ENCODE measurements around the gene SEMA3F. TPM values are rescaled to one million over a fixed set of nuclear protein-coding genes. Genes with fewer than 3 reads are reported as not detected.

Gene SEMA3F
- total RNA-seq, 1 donor from 2014 or later = 78.1 TPM

- no peaks in the 10 kb centered on the region for H3K9me3 ChIP-seq
- intact Hi-C loops (cut with DNase I) = no loop called here
- H3K4me1 ChIP-seq = peaks cover 51% of the 10 kb centered on the region
- peak overlapping the region; percentile 86 for H3K27ac ChIP-seq
- H3K27me3 ChIP-seq = no peaks in the 10 kb centered on the region
- H3K36me3 ChIP-seq = peaks cover 0 to 24% of the 10 kb centered on the region in 2 donors
- no peak for DNase-seq (ENCODE audit: extremely low spot score in 2 of 2)
- no peak overlapping the region for H3K4me3 ChIP-seq
- TF ChIP-seq POLR2A (IDR thresholded peaks at IDR 0.05) (no peak), CTCF (IDR thresholded peaks at IDR 0.05) (no peak), POLR2AphosphoS5 (IDR thresholded peaks at IDR 0.05; ENCODE audit: insufficient read depth in 1 of 2, low read depth in 1 of 2) (no peak)
These were observed 17.6 kb downstream of the SEMA3F start for GRCh38 chr3:50172626-50173220.

GRCh38 chr3:50173685-50174516, 18.8 kb downstream of the SEMA3F start:
- no peak for DNase-seq (ENCODE audit: extremely low spot score in 2 of 2)
- Histone ChIP-seq H3K27me3 (no peaks in the 10 kb centered on the region), H3K9me3 (no peaks in the 10 kb centered on the region), H3K27ac (no peak overlapping the region), H3K36me3 (peaks cover 0 to 24% of the 10 kb centered on the region in 2 donors), H3K4me1 (peaks cover 39% of the 10 kb centered on the region), H3K4me3 (no peak overlapping the region)
- TF ChIP-seq CTCF (IDR thresholded peaks at IDR 0.05) (no peak), POLR2A (IDR thresholded peaks at IDR 0.05) (no peak), POLR2AphosphoS5 (IDR thresholded peaks at IDR 0.05; ENCODE audit: insufficient read depth in 1 of 2, low read depth in 1 of 2) (no peak)
- intact Hi-C loops (cut with DNase I) = no loop called here

GRCh38 chr3:50174517-50174895, 19.4 kb downstream of the SEMA3F start:
- H3K9me3 ChIP-seq = no peaks in the 10 kb centered on the region
- DNase-seq (ENCODE audit: extremely low spot score in 2 of 2) = no peak
- H3K36me3 ChIP-seq = peaks cover 0 to 24% of the 10 kb centered on the region in 2 donors
- no peaks in the 10 kb centered on the region for H3K27me3 ChIP-seq
- peaks cover 33% of the 10 kb centered on the region for H3K4me1 ChIP-seq
- H3K4me3 ChIP-seq = no peak overlapping the region
- H3K27ac ChIP-seq = no peak overlapping the region
- TF ChIP-seq POLR2A (IDR thresholded peaks at IDR 0.05) = no peak
- no peak for TF ChIP-seq POLR2AphosphoS5 (IDR thresholded peaks at IDR 0.05; ENCODE audit: insufficient read depth in 1 of 2, low read depth in 1 of 2)
- no peak for TF ChIP-seq CTCF (IDR thresholded peaks at IDR 0.05)
- intact Hi-C loops (cut with DNase I) = no loop called here

- peaks cover 28% of the 10 kb centered on the region for H3K4me1 ChIP-seq
- no peak for TF ChIP-seq POLR2AphosphoS5 (IDR thresholded peaks at IDR 0.05; ENCODE audit: insufficient read depth in 1 of 2, low read depth in 1 of 2)
- peaks cover 0 to 24% of the 10 kb centered on the region in 2 donors for H3K36me3 ChIP-seq
- H3K27ac ChIP-seq = no peak overlapping the region
- no peak for DNase-seq (ENCODE audit: extremely low spot score in 2 of 2)
- no peak overlapping the region for H3K4me3 ChIP-seq
- H3K27me3 ChIP-seq = no peaks in the 10 kb centered on the region
- H3K9me3 ChIP-seq = no peaks in the 10 kb centered on the region
- intact Hi-C loops (cut with DNase I) = no loop called here
These were observed 19.9 kb downstream of the SEMA3F start for GRCh38 chr3:50174947-50175524.

GRCh38 chr3:50177346-50177745, 22.2 kb downstream of the SEMA3F start:
- Histone ChIP-seq H3K9me3 (no peaks in the 10 kb centered on the region), H3K36me3 (peaks cover 0 to 24% of the 10 kb centered on the region in 2 donors), H3K4me3 (no peak overlapping the region), H3K4me1 (peaks cover 6% of the 10 kb centered on the region), H3K27ac (no peak overlapping the region), H3K27me3 (no peaks in the 10 kb centered on the region)
- no peak for DNase-seq (ENCODE audit: extremely low spot score in 2 of 2)
- intact Hi-C loops (cut with DNase I) = no loop called here
- no peak for TF ChIP-seq CTCF (IDR thresholded peaks at IDR 0.05)
- TF ChIP-seq POLR2AphosphoS5 (IDR thresholded peaks at IDR 0.05; ENCODE audit: insufficient read depth in 1 of 2, low read depth in 1 of 2) = no peak
